Activated CD4-positive, CD25-positive, alpha-beta regulatory T cell treated with anti-CD3 and anti-CD28 coated beads, Interleukin-2, amount 50 U/mL, for 24 hours (primary cell): ENCODE data around the gene ADRB1.

Source experiments
- ATAC-seq, 2 donors: fragments of 150-1000 bp; cut with Tn5 transposase; one replicate each; pipeline ENCODE4 v1.10.0; 2021; ENCODE audit warnings: mild to moderate bottlenecking in 1 of 2, moderate library complexity in 1 of 2

ADRB1 gene

GRCh38 chr10:114043532-114044246, at the start of gene ADRB1:
ADRB1 (plus strand) TSS chr10:114043866; CDS start chr10:114044133, 267 bp downstream.
- ATAC-seq = peak in 1 of 2 donors; percentile 10

GRCh38 chr10:113995201-113995600, 48.5 kb upstream of the ADRB1 start:
- ATAC-seq = no peak

- no peak for ATAC-seq
Observed at GRCh38 chr10:113997428-113997827, 46.2 kb upstream of the ADRB1 start.

GRCh38 chr10:113999531-113999930, 44.1 kb upstream of the ADRB1 start:
- no peak for ATAC-seq

GRCh38 chr10:114000457-114001010, 43.1 kb upstream of the ADRB1 start:
- ATAC-seq = no peak

- ATAC-seq = no peak
Observed at GRCh38 chr10:114002422-114002821, 41.2 kb upstream of the ADRB1 start.

GRCh38 chr10:114003161-114003941, 40.3 kb upstream of the ADRB1 start:
- no peak for ATAC-seq

GRCh38 chr10:114009281-114009996, 34.2 kb upstream of the ADRB1 start:
- ATAC-seq = no peak

- no peak for ATAC-seq
Observed at GRCh38 chr10:114010316-114010715, 33.4 kb upstream of the ADRB1 start.

GRCh38 chr10:114012650-114013049, 31.0 kb upstream of the ADRB1 start:
- no peak for ATAC-seq

GRCh38 chr10:114015708-114016107, 28.0 kb upstream of the ADRB1 start:
- ATAC-seq = no peak

GRCh38 chr10:114017271-114017670, 26.4 kb upstream of the ADRB1 start:
- ATAC-seq = no peak

- no peak for ATAC-seq
Observed at GRCh38 chr10:114017873-114018272, 25.8 kb upstream of the ADRB1 start.

- no peak for ATAC-seq
Observed at GRCh38 chr10:114019226-114019625, 24.4 kb upstream of the ADRB1 start.

- no peak for ATAC-seq
Observed at GRCh38 chr10:114021154-114021553, 22.5 kb upstream of the ADRB1 start.

GRCh38 chr10:114021717-114022680, 21.7 kb upstream of the ADRB1 start:
- no peak for ATAC-seq

- no peak for ATAC-seq
Observed at GRCh38 chr10:114022766-114023597, 20.7 kb upstream of the ADRB1 start.

- ATAC-seq = peak; percentile 32 to 60
Observed at GRCh38 chr10:114024876-114025610, 18.6 kb upstream of the ADRB1 start.

GRCh38 chr10:114025611-114026130, 18.0 kb upstream of the ADRB1 start:
- no peak for ATAC-seq
